SIG-M5 (cell line): ENCODE measurements around the gene MIP.
"Not testable (repeated sequence)": the region's sequence is repeated elsewhere in the genome, so short reads cannot be mapped to it uniquely, and the experiment has no call there.

Experiments
- DNase-seq: peaks from one replicate; lab custom pipeline; 2025; lab: John Stamatoyannopoulos, UW

Gene MIP

DNA sequence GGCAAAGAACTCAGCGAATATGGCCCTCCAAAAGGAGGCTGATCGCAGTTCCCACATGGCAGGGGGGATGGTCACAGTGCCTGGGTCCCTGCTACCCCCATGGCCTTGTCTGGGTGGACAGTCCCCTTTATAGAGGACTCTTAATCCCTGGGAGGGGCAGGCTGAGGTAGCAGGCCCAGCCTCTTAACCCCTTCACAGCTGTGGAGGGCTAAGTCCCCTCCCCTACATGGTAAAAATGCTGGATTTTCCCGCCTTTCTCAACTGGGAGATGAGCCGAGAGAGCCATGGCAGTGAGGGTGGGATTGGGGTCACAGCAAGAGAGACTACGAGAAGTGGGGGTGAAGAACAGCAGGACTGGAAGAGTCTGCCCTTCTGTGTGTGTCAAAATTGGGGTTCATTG is at the start of gene MIP:
MIP (minus strand) TSS at position 101 of the 400 bp plus-strand sequence; CDS start at position 57, 44 bp downstream.
- DNase-seq: no peak

DNA sequence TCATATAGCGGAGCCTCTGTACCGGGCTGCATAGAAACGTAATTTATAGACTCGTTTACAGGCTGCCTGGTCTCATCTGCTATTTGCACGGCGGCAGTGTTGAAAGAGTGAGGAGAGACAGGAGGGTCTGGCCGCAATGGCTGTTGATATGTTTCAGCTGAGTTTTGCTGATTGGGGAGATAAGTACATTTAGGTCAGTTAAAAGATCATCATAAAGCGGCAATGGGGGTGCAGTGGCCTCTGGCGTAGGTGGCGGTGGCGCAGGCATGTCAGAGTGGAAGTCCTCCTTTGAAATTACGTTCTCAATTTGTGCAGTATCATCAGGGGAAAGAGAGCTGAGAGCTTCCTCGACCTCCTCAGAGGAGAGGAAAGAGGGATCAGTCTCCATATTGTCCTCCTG is 45.4 kb upstream of the MIP start:
- DNase-seq: not testable (repeated sequence)

DNA sequence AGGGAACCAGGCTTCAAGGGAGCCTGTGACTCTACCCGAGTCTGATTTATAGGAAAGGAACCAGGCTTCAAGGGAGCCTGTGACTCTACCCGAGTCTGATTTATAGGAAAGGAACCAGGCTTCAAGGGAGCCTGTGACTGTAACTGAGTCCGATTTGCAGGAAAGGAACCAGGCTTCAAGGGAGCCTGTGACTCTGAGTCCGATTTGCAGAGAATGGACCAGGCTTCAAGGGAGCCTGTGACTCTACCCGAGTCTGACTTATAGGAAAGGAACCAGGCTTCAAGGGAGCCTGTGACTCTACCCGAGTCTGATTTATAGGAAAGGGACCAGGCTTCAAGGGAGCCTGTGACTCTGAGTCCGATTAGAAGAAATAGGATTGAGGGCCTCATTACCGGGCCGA is 45.0 kb upstream of the MIP start:
- DNase-seq: not testable (repeated sequence)

DNA sequence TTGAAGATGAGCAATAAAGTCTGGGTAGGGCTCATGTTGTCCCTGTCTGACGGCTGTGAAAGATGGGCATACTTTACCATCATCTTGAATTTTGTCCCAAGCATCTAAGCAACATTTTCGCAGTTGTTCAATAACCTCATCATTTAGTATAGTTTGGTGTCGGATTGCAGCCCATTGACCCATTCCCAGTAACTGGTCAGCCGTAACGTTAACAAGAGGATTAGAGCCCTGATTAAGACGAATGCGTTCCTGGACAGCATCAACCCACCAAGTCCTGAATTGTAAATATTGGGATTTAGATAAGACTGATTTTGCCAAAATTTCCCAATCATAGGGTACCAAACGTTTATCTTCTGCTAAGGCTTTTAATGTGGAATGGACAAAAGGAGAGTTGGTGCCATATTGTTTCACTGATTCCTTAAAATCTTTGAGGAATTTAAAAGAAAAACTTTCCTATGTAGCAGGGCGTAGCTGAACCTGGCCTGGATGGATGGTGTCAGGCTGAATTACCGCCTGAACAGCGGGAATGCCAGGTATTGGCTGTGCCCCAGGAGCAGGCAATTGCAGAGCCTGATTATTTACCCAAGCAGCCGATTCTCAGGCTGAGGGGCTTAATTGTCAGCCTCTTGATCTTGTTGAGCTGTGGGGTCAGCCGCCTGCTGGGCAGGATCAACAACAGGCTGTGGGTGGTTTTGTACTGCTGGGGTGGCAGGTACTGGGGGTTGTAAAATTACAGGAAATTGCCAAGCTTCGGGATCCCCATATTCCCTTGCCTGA is 43.9 kb upstream of the MIP start:
- DNase-seq: not testable (repeated sequence)

DNA sequence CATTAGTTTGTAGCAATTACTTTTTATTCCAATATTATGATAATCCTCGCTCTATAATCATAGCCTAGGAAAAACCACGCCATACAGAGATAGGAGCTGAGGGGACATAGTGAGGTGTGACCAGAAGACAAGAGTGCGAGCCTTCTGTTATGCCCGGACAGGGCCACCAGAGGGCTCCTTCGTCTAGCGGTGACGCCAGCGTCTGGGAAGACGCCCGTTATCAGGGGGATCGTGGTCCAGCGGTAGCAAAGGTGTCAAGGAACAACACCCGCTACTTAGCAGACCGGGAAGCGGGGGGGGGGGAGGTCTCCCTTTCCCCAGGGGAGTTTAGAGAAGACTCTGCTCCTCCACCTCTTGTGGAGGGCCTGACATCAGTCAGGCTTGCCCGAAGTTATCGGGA is 42.2 kb upstream of the MIP start:
- not testable (repeated sequence) for DNase-seq

DNA sequence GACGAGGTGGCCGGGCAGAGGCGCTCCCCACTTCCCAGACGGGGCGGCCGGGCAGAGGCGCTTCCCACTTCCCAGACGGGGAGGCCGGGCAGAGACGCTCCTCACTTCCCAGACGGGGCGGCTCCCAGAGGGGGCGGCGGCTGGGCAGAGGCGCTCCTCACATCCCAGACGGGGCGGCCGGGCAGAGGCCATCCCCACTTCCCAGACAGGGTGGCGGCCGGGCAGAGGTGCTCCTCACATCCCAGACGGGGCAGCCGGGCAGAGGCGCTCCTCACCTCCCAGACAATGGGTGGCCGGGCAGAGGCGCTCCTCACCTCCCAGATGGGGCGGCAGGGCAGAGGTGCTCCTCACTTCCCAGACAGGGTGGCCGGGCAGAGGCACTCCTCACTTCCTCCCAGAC is 40.0 kb upstream of the MIP start:
- DNase-seq: not testable (repeated sequence)

DNA sequence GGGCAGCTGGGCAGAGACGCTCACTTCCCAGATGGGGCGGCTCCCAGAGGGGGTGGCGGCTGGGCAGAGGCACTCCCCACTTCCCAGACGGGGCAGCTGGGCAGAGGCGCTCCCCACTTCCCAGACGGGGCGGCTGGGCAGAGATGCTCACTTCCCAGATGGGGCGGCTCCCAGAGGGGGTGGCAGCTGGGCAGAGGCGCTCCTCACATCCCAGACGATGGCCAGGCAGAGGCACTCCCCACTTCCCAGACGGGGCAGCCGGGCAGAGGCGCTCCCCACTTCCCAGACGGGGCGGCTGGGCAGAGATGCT is 39.6 kb upstream of the MIP start:
- DNase-seq: not testable (repeated sequence)

DNA sequence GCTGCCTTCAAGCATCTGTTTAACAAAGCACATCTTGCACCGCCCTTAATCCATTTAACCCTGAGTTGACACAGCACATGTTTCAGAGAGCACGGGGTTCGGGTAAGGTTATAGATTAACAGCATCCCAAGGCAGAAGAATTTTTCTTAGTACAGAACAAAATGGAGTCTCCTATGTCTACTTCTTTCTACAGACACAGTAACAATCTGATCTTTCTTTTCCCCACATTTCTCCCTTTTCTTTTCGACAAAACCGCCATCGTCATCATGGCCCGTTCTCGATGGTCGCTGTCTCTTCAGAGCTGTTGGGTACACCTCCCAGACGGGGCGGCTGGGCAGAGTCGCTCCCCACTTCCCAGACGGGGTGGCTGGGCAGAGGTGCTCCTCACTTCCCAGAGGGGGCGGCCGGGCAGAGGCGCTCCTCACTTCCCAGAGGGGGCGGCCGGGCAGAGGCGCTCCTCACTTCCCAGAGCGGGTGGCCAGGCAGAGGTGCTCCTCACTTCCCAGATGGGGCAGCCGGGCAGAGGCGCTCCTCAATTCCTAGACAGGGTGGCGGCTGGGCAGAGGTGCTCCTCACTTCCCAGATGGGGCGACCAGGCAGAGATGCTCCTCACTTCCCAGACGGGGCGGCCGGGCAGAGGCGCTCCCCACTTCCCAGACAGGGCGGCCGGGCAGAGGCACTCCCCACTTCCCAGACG is 39.1 kb upstream of the MIP start:
- not testable (repeated sequence) for DNase-seq

DNA sequence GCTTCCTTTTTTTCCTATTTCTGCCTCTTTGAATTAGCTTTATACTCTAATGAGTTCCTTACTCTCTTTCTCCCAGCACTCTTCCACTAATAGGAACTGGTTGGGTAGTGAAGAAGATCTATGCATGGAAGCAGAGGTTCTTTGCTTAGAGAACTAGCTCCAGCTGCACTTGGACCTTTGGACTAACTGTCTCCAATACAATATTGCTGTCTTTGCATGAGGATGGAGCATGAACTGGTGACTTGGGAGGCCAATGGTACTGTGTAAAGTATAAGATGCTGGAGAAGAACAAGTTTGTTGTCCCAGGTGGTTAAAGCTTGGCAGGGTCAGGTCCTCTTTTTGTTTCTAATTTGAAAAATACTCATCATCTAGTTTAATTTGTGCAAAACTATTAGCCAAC is 35.9 kb upstream of the MIP start:
- DNase-seq: no peak

DNA sequence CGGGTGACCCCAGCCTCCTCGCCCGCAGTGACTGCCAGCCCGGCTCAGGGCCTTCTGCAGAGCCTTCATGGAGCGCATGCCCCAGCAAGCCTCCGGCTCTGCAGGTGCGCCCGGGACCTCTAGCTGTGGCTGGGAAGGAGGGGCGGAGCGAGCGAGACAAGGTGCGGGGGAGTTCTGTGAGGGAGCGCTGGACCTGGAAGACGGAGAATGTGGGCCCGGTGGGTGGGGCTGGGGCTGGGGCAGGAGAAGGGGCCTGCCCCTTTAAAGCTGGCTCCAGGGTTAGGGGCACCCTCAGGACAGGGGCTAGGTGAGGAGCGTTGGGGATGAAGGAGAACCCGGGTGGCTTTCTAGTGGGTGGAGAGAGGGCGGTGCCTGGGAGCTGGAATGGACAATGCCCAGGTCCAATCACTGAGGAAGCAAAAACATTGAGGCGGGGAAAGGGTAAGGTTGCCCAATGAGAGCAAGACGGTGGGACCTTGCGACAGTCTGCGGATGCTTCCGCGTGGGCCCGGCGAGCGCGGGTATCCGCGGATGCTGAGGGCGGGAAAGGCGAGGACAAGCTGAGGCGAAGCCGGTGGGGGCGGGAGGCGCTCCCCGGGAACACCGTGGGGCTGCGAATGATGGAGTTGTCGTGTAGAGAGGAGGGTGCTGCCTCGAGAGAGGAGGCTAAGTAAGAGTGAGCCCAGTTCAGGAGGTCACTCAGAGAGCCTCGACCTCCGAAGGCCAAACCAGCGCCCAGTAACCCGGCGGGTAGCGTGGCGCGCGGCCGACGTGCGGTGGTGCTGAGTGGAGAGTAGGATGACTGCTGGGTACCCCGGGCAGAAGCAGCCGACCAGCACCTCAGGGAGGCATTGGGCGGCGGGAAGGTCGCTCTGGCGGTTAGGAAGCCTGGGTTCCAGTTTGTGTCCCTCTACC is 33.8 kb upstream of the MIP start, which contains the start of gene GLS2:
GLS2 (minus strand) TSS at position 121 of the 915 bp plus-strand sequence; CDS start at position 78, 43 bp downstream.
- DNase-seq: no peak

DNA sequence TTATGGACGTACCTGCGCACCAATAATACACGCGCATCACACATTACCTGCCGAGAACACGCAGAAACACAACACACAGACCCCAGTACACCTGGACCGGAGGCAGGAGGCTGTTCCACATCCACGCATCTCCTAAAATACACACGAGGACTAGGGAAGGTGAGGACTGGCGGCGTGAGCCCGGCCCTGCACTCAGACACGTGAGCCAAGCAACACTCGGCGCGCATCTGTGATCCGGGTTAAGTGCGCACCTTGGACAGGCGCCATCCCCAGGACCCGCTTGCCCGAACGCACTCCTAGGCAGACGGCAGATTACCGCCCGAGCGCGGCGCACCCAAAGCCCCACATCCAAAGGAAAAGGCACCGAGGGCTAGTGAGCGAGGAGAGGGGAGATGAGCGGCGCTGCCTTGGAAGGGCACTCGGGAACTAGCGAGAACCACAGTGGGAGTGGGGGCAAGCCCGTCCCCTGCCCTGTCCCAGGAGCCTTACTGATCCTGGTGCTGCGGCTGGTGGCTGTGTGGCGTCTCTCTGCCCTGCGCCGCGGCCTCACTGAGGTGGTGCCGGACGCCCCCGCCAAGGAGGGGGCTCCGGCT is 33.1 kb upstream of the MIP start:
- DNase-seq: no peak

DNA sequence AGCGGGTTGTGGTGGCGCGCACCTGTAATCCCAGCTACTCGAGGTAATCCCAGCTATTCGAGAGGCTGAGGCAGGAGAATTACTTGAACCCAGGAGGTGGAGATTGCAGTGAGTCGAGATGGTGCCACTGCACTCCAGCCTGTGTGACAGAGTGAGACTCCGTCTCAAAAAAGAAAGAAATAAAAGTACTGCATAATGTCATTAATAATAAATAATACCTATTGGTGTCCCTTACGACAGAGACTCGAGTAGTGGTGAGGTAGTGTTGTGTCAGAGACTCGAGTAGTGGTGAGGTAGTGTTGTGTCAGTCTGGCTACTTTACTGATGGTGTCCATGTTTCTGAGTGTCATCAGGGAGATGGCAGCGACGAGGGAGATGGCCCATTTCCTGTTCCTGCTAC is 32.2 kb upstream of the MIP start:
- no peak for DNase-seq

DNA sequence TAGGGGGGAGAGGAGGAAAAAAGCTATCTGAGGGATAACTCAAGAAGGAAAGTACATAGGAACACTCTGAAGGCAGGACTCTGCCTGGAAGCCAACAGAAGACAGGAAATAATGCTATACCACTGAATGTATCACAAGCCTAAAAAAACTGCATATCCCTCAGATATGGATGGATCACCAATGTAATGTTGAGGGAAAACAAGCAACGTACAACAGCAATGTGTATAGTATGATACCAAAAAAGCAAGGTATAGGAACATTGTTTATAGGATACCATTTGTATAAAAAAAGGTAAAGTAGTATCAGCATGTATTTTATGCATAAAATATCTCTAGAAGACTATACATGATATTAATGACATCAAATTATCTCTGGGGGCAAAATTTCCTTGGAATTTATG is 30.1 kb upstream of the MIP start:
- no peak for DNase-seq

DNA sequence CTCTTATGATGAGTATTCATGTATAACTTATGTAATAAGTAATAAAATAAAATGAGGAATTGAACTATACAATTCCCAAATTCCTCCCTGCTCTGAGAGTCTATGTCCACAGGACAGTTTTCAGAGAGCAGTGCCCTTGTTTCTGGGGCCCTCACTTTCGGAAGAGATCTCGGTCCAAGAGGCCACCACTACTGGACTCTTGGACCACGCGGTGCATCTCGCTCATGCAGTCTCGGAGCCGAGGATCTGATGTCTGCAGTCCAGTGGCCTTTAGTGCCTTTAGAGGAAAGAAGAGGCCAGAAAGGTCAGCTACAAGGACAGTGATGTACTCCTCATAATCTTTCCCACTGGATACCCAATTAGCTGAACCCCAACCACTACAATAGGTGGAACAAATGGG is 25.2 kb upstream of the MIP start:
- no peak for DNase-seq

DNA sequence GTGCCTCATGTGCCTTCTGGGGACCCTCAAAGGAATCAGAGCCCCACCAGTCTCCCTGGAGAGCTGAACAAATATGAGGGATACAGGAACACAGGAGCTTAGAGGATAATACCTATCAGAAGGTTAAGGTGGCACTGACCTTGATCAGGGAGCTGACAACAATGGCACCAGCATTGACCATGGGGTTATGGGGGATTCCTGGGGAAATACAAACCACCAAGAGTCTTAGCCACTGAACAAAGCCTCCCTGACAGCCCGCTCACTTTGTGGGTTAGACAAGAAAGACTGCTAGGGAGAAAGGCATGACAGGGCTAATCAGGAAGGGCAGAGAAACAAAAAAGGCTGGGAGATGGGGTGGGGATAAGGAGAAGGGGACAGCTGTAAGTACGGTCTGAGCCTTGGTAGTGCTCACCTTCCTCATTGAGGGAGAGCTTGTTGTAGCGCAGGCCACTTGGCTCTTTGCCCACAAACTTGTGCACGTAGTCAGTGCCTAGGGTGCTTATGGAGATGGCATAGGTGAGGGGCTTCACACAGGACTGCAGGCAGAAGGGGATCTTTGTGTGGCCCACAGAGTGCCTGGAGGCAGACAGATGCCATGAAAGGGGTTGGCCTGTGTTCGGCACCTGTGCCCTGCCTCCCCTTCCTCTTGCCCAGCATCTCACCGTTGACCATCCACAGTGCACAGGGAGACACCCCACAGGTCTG is 23.2 kb upstream of the MIP start:
- no peak for DNase-seq

DNA sequence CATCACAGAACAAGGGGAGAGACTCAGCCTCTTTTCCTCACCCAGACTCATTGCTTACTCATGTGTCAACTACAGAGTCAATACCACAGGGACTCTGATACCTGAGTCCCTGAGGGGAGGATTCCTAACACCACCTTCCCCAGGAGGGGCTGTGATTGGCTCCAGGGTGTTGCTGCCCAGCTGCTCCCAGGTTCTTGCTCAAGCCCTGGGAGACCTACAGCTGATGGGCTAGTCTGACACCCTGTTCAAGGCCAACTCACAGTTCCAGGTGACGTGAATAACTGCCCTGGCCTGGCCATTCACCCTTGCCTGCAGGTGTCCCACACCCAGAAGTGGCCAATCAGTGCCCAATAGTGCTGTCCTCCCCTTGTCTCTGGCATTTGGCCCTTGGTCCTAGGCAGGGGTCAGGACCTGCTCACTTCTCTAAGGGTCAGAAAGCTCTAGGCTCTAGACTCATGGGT is 22.5 kb upstream of the MIP start:
- no peak for DNase-seq

DNA sequence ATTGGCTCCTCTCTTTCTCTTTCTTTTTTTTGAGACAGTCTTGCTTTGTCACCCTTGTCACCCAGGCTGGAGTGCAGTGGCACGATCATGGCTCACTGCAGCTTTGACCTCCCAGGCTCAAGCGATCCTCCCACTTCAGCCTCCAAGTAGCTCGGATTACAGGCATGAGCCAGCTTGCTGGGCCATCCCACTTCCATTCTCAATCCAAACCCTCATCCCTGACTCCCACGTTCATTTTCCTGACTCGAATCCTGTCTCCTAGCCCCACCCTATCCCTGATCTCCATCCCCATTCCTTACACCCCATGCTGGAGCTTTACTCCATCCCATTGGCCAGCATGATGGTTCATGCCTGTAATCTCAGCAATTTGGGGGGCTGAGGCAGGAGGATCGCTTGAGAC is 21.7 kb upstream of the MIP start:
- DNase-seq: no peak

DNA sequence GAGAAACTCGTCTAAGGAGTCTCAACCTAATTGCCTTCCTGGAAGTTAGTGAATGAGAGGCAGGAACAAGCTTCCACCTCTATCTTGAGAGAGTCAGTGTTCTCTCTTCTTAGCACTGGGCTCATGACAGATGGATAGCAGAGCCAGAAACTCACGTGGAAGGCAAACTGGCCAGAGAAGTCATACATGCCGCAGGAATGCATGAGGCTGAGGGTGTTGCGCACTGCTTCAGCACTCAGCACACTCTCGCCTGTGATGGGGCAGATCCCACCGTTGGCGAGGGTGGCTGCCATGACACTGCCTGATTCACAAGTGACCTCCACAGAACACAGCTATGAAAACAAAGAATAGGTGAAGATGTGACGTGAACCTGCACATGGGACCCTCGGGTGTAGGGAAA is 19.9 kb upstream of the MIP start:
- DNase-seq: no peak

DNA sequence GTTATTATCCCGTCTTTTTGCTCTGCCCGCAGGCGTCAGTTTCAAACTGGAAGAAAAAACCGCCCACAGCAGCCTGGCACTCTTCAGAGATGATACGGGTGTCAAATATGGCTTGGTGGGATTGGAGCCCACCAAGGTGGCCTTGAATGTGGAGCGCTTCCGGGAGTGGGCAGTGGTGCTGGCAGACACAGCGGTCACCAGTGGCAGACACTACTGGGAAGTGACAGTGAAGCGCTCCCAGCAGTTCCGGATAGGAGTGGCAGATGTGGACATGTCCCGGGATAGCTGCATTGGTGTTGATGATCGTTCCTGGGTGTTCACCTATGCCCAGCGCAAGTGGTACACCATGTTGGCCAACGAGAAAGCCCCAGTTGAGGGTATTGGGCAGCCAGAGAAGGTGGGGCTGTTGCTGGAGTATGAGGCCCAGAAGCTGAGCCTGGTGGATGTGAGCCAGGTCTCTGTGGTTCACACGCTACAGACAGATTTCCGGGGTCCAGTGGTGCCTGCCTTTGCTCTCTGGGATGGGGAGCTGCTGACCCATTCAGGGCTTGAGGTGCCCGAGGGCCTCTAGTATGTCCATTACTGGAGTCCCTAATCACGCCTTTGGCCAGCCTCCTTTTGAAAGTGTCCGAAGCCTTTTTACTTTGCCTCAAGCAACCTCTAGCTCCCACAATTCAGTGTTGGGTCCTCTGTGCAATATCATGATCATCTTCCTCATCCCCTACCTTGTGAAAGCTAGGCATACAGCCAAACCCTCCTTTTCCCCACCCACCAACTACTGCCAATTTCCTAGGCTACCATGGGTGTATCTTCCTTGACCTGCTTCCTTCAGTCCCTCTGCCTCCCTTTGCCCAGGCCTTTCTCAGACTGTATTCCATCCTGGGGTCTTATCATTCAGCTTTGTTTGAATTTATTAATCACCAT is 14.8 kb upstream of the MIP start:
- DNase-seq: no peak
